IMR-90 (cell line): ENCODE measurements around the gene LTB4R. TPM values are rescaled to one million over a fixed set of nuclear protein-coding genes. Genes with fewer than 3 reads are reported as not detected.

Experiments
- ATAC-seq: fragments of 200-7000 bp; cut with Tn5 transposase; 2 replicates; pipeline ENCODE4 v1.9.1; 2020; ENCODE audit warnings: low read depth, mild to moderate bottlenecking, moderate library complexity
- BruUV-seq: library from RNA; stranded (reverse); fragments of 400-500 nt; replicated peaks from 2 replicates; lab custom pipeline; 2021; lab: Mats Ljungman, UMichigan
- CTCF ChIA-PET: fragments of 300-600 bp; formaldehyde crosslinking; extraction: SDS; loops from one replicate; lab custom pipeline; 2021; ENCODE audit warnings: antibody characterized with exemption; lab: Yijun Ruan, JAX
- POLR2A ChIA-PET: fragments of 300-600 bp; sonication (Branson Sonifier 250); formaldehyde crosslinking; loops from one replicate; lab custom pipeline; 2022; ENCODE audit warnings: antibody characterized with exemption; ENCODE audit not compliant: unreplicated experiment; lab: Charles Lee
- DNase-seq: peaks from one replicate; pipeline ENCODE4 v3.0.0; 2013
- H2AFZ ChIP-seq: replicated peaks from 2 replicates; pipeline ENCODE3; 2013; ENCODE audit warnings: low read length, mild to moderate bottlenecking; ENCODE audit not compliant: poor library complexity
- H2AK5ac ChIP-seq: 2 replicates; pipeline ENCODE4 v1.6.1; 2013; ENCODE audit warnings: low read depth, low read length, inconsistent platforms
- H2AK9ac ChIP-seq: replicated peaks from 2 replicates; pipeline ENCODE3; 2013; ENCODE audit warnings: mild to moderate bottlenecking, low read depth, low read length, moderate library complexity; ENCODE audit not compliant: poor library complexity
- H2BK120ac ChIP-seq: 2 replicates; pipeline ENCODE4 v1.6.1; 2013; ENCODE audit warnings: low read depth, low read length, inconsistent platforms
- H2BK15ac ChIP-seq: 3 replicates; pipeline ENCODE4 v1.6.1; 2013; ENCODE audit warnings: low read depth, low read length, inconsistent platforms
- H2BK20ac ChIP-seq: 2 replicates; pipeline ENCODE4 v1.6.1; 2013; ENCODE audit warnings: low read depth, mild to moderate bottlenecking, inconsistent platforms, low read length, moderate library complexity
- H2BK5ac ChIP-seq: 2 replicates; pipeline ENCODE4 v1.6.1; 2013; ENCODE audit warnings: mild to moderate bottlenecking, low read depth, low read length, inconsistent platforms; ENCODE audit not compliant: poor library complexity, severe bottlenecking
- H3K14ac ChIP-seq: replicated peaks from 2 replicates; pipeline ENCODE4 v1.6.1; 2013; ENCODE audit warnings: low read depth, low read length, inconsistent platforms
- H3K18ac ChIP-seq: 2 replicates; pipeline ENCODE4 v1.6.1; 2013; ENCODE audit warnings: low read depth, low read length, control low read depth
- H3K23ac ChIP-seq: 2 replicates; pipeline ENCODE4 v1.6.1; 2013; ENCODE audit warnings: low read depth, low read length, inconsistent platforms
- H3K27ac ChIP-seq: 2 replicates; pipeline ENCODE4 v1.5.1; 2013; ENCODE audit warnings: mild to moderate bottlenecking, control low read depth, low read length; ENCODE audit not compliant: insufficient read depth
- H3K27me3 ChIP-seq: 2 replicates; pipeline ENCODE4 v1.6.1; 2013; ENCODE audit warnings: low read length; ENCODE audit not compliant: control insufficient read depth, insufficient read depth
- H3K36me3 ChIP-seq: 2 replicates; pipeline ENCODE4 v1.6.1; 2013; ENCODE audit warnings: low read length, mixed read lengths; ENCODE audit not compliant: control insufficient read depth, insufficient read depth
- H3K4ac ChIP-seq: 2 replicates; pipeline ENCODE4 v1.6.1; 2013; ENCODE audit warnings: low read depth, low read length, inconsistent platforms
- H3K4me1 ChIP-seq: 2 replicates; pipeline ENCODE4 v1.6.1; 2013; ENCODE audit warnings: low read length, mixed read lengths; ENCODE audit not compliant: control insufficient read depth, insufficient read depth
- H3K4me2 ChIP-seq: 2 replicates; pipeline ENCODE4 v1.6.1; 2013; ENCODE audit warnings: low read depth, mild to moderate bottlenecking, control low read depth, low read length, moderate library complexity
- H3K4me3 ChIP-seq: 2 replicates; pipeline ENCODE4 v1.5.1; 2013; ENCODE audit warnings: low read depth, mild to moderate bottlenecking, control low read depth, low read length, moderate library complexity; ENCODE audit not compliant: insufficient read depth
- H3K56ac ChIP-seq: 2 replicates; pipeline ENCODE4 v1.6.1; 2013; ENCODE audit warnings: low read length, inconsistent platforms; ENCODE audit not compliant: insufficient read depth; ENCODE audit errors: extremely low read depth
- H3K79me1 ChIP-seq, 2 experiments: 2 replicates each; pipeline ENCODE4 v1.6.1; 2013; ENCODE audit warnings: low read length in 2 of 2, inconsistent platforms in 1 of 2, low read depth in 1 of 2
- H3K9ac ChIP-seq: 2 replicates; pipeline ENCODE4 v1.6.1; 2013; ENCODE audit warnings: low read depth, low read length, control low read depth
- H3K9me1 ChIP-seq: 2 replicates; pipeline ENCODE4 v1.6.1; 2013; ENCODE audit warnings: low read length, inconsistent platforms; ENCODE audit not compliant: insufficient read depth
- H3K9me3 ChIP-seq: 2 replicates; pipeline ENCODE4 v1.6.1; 2013; ENCODE audit warnings: low read length; ENCODE audit not compliant: control insufficient read depth, insufficient read depth
- H4K20me1 ChIP-seq: 2 replicates; pipeline ENCODE4 v1.6.1; 2013; ENCODE audit warnings: low read length, inconsistent platforms; ENCODE audit not compliant: insufficient read depth
- H4K5ac ChIP-seq: 2 replicates; pipeline ENCODE4 v1.6.1; 2013; ENCODE audit warnings: mild to moderate bottlenecking, low read depth, low read length, control low read depth
- H4K8ac ChIP-seq, 2 experiments: 2 replicates each; pipeline ENCODE4 v1.6.1; 2013; ENCODE audit warnings: low read depth in 2 of 2, low read length in 2 of 2, control low read depth in 1 of 2, inconsistent platforms in 1 of 2
- H4K91ac ChIP-seq: 2 replicates; pipeline ENCODE4 v1.6.1; 2013; ENCODE audit warnings: low read depth, low read length, inconsistent platforms; ENCODE audit not compliant: insufficient read depth
- BHLHE40 ChIP-seq: fragments of 150-350 bp; IDR thresholded peaks from 2 replicates; pipeline ENCODE4 v1.6.1; 2016; ENCODE audit warnings: mild to moderate bottlenecking, low read depth, low read length
- CHD1 ChIP-seq: IDR thresholded peaks from 2 replicates; pipeline ENCODE4 v1.6.1; 2012; ENCODE audit warnings: low read depth, low read length, improper control_type of control experiment
- CTCF ChIP-seq: conservative IDR thresholded peaks from 2 replicates; pipeline ENCODE4 v1.5.1; 2012; ENCODE audit warnings: mild to moderate bottlenecking, low read depth, low read length, improper control_type of control experiment
- ELK1 ChIP-seq: fragments of 150-350 bp; IDR thresholded peaks from 2 replicates; pipeline ENCODE4 v1.6.1; 2016; ENCODE audit warnings: low read depth, mild to moderate bottlenecking, low read length, moderate library complexity, borderline replicate concordance
- MAFK ChIP-seq: IDR thresholded peaks from 2 replicates; pipeline ENCODE4 v1.6.1; 2012; ENCODE audit warnings: low read depth, low read length, improper control_type of control experiment
- NFE2L2 ChIP-seq: fragments of 150-350 bp; IDR thresholded peaks from 2 replicates; pipeline ENCODE4 v1.6.1; 2016; ENCODE audit warnings: low read depth, mild to moderate bottlenecking, low read length
- RFX5 ChIP-seq: IDR thresholded peaks from 2 replicates; pipeline ENCODE4 v1.8.0; 2012; ENCODE audit warnings: low read depth, mild to moderate bottlenecking, low read length, moderate library complexity
- USF2 ChIP-seq: fragments of 150-350 bp; IDR thresholded peaks from 2 replicates; pipeline ENCODE4 v1.6.1; 2017; ENCODE audit warnings: mild to moderate bottlenecking, antibody characterized with exemption, low read length, low read depth
- WGBS, 2 experiments: methylation state at CpG; one replicate each; pipeline versions ENCODE4 v1.1.5 to v1.1.7; 2013; ENCODE audit warnings: missing lambda C conversion rate in 2 of 2; ENCODE audit not compliant: insufficient read length in 1 of 2; ENCODE audit errors: extremely low coverage in 2 of 2; 5-methylcytosine and 5-hydroxymethylcytosine counted together
- dilution Hi-C: fragments of 300-500 bp; cut with HindIII; formaldehyde crosslinking; loops from one replicate; pipeline ENCODE4 v1.14.3; 2018; ENCODE audit warnings: low sequenced_read_pairs; ENCODE audit not compliant: unreplicated experiment
- in situ Hi-C: fragments of 300-500 bp; cut with MboI; formaldehyde crosslinking; loops from 3 replicates; pipeline ENCODE4 v1.14.3; 2019; ENCODE audit warnings: low sequenced_read_pairs, inconsistent platforms, mixed read lengths
- intact Hi-C: fragments of 100-400 bp; cut with micrococcal nuclease; formaldehyde crosslinking; loops from 2 replicates; pipeline ENCODE4 v1.10.0; 2022
- polyA plus RNA-seq, 3 experiments: library from polyadenylated mRNA; depleted of rRNA; stranded (reverse); fragments of >200 nt; gene quantifications; 2 replicates each; pipeline ENCODE4 v1.2.3, GENCODE V29; 2012; ENCODE audit warnings: low replicate concordance in 1 of 3
- total RNA-seq: library from RNA; depleted of rRNA; stranded (reverse); fragments of >200 nt; gene quantifications from 2 replicates; pipeline ENCODE4 v1.2.3, GENCODE V29; 2012

LTB4R gene
- total and polyA plus RNA-seq, 2 of the 4 experiments (the other 2 are of a cell fraction), result 0.18 to 2.3 TPM

DNA sequence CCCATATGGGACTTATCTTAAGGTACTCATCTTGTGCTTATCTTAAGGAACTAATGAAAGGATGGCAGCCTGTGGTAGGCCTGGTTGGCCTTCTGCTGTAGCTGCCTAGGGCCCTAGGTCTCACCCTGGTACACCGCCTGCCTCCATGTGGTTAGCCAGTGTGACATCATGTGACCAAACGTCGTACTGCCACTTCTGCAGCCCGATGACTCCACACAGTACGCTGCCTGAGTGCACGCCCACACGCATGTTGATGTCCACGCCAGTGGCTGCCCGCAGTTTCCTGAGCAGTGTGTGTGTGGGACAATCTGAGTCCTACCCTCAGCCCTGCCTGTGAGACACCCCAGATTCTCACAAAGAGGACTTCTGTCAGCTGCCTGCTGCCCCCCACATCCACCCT is 18.4 kb downstream of the LTB4R start:
- Histone ChIP-seq H4K91ac (no peak overlapping the region), H3K9me3 (no peaks in the 10 kb centered on the region), H4K20me1 (no peaks in the 10 kb centered on the region), H3K56ac (no peak overlapping the region), H2AFZ (peak overlapping the region; percentile 51), H3K79me1 (no peaks in the 10 kb centered on the region), H3K9me1 (no peaks in the 10 kb centered on the region; the same call in 1 of the 2 replicates), H2BK15ac (no peak overlapping the region), H2BK120ac (no peak overlapping the region), H3K27ac (no peak overlapping the region), H2BK20ac (no peak overlapping the region), H2AK9ac (no peak overlapping the region), H3K18ac (no peak overlapping the region), H2BK5ac (no peak overlapping the region), H3K27me3 (peaks cover 30% of the 10 kb centered on the region), H3K23ac (no peak overlapping the region), H3K4me2 (no peak overlapping the region), H2AK5ac (no peak overlapping the region; the same call in 1 of the 2 replicates), H4K8ac (no peak overlapping the region), H3K36me3 (no peaks in the 10 kb centered on the region), H4K5ac (no peak overlapping the region), H3K14ac (no peak overlapping the region), H3K4ac (no peak overlapping the region), H3K4me1 (peaks cover 3% of the 10 kb centered on the region; the same call in 1 of the 2 replicates), H3K9ac (no peak overlapping the region), H3K4me3 (no peak overlapping the region)
- no CpG with 5 or more reads among the region's 9 CpGs for WGBS, 2 experiments
- intact Hi-C loops (no loop called here), dilution Hi-C loops (no loop called here), in situ Hi-C loops (loop anchor here (5.0 kb wide), 1 partner anchor 108 kb away; no protein-coding TSS in a partner anchor)
- DNase-seq, result no peak
- ChIA-PET CTCF (interaction anchor here (5.6 kb wide), 1 partner anchor 101 kb away, joined by 63 read pairs; the partner anchor contains the start of genes CBLN3 and KHNYN), POLR2A (no interaction called here)
- TF ChIP-seq BHLHE40, result no peak
- TF ChIP-seq MAFK, result no peak
- no peak for TF ChIP-seq RFX5
- no peak for TF ChIP-seq USF2
- TF ChIP-seq NFE2L2, result no peak
- TF ChIP-seq CTCF, result no peak
- TF ChIP-seq ELK1, result no peak
- no peak for TF ChIP-seq CHD1
- BruUV-seq, result no TSS peak
- no peak for ATAC-seq
